Stimulated activated CD8-positive, alpha-beta memory T cell treated with anti-CD3 and anti-CD28 coated beads, Interleukin-4, amount 100 ng/mL, for 4 hours (primary cell): ENCODE measurements around the gene GSTA1.
"Not testable (repeated sequence)": the region's sequence is repeated elsewhere in the genome, so short reads cannot be mapped to it uniquely, and the experiment has no call there.

ENCODE experiments used
- DNase-seq, 2 donors: peaks; one replicate each; pipeline ENCODE4 v3.0.0-alpha.2; 2020; ENCODE audit warnings: low read depth in 2 of 2, low spot score in 1 of 2

The GSTA1 gene

GRCh38 chr6:52757651-52758338 is 45.8 kb downstream of the GSTA1 start:
- not testable (repeated sequence) for DNase-seq

DNA sequence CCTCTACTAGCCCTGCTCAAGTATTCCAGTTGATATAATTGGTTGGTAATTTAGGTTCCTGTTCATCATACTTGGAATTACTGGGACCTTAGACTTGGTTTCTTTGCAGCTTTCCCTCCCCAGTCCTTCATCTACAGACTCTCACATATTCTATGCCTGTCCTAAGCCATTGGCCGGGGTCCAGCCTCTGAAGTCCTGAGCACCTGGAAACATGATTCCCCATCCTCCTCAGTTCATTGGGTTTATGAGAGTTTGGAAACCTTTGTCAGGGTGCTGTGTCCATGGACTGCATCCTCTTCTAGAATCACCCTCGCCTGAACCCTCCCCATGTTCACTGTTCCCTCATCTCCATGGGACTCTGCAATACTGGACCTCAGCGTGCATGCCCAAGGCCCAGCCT is 49.2 kb downstream of the GSTA1 start:
- no peak for DNase-seq

- not testable (repeated sequence) for DNase-seq
These were observed 50.5 kb downstream of the GSTA1 start for GRCh38 chr6:52753137-52753536.

DNA sequence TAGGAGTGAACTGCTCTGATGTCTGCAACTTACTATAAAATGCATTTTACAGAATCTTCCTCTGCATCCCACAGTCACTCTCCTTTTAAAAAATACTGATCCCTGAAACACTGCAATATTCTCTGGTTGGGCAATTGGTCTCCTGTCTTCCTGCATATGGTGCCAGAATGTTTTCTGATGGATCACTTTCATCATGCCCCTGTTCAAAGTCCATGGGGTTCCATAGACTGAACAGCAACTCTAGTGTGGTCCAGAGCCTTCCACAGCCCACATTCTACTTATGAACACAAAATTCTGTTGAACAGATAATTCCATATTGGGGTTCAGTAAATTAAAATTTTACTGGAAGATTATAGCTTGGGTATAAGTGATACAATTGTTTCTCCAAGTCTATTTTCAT is 51.3 kb downstream of the GSTA1 start:
- DNase-seq = no peak

GRCh38 chr6:52749556-52750152 is 54.0 kb downstream of the GSTA1 start:
- no peak for DNase-seq

GRCh38 chr6:52747301-52747700 is 56.3 kb downstream of the GSTA1 start:
- not testable (repeated sequence) for DNase-seq

- no peak for DNase-seq
These were observed 57.4 kb downstream of the GSTA1 start for GRCh38 chr6:52746213-52746612.

- DNase-seq = no peak
These were observed 57.8 kb downstream of the GSTA1 start for GRCh38 chr6:52745764-52746201.

GRCh38 chr6:52741872-52742271 is 61.7 kb downstream of the GSTA1 start:
- no peak for DNase-seq
